Measurements from ENCODE around the gene KPTN. TPM values are rescaled to one million over a fixed set of nuclear protein-coding genes. Genes with fewer than 3 reads are reported as not detected.

The KPTN gene
- total and polyA plus RNA-seq, 2 of the 13 experiments (the other 11 are each of a cell fraction or from before 2014, with no cell fraction given): 9.1 to 13.3 TPM

GRCh38 chr19:47444388-47444821 is 39.6 kb downstream of the KPTN start (continued):
- no peak for TF ChIP-seq THAP8 (CRISPR knock-in tag; IDR thresholded peaks at IDR 0.05; ENCODE audit: borderline replicate concordance)
- 0 out of 2 replicates have a peak, but pooled peaks have one; percentile 46 for TF ChIP-seq ZNF792 (CRISPR knock-in tag; IDR thresholded peaks at IDR 0.05)
- TF ChIP-seq ZFYVE20 (CRISPR knock-in tag; IDR thresholded peaks at IDR 0.05; ENCODE audit: borderline replicate concordance, low read depth): no peak
- TF ChIP-seq MIER2 (CRISPR knock-in tag; IDR thresholded peaks at IDR 0.05): peak; percentile 95
- TF ChIP-seq ZNF790 (CRISPR knock-in tag; IDR thresholded peaks at IDR 0.05; ENCODE audit: borderline replicate concordance): peak; percentile 48; the same call in 1 of the 2 replicates
- TF ChIP-seq TSC22D2 (CRISPR knock-in tag; IDR thresholded peaks at IDR 0.05; ENCODE audit: borderline replicate concordance): 0 out of 2 replicates have a peak, but pooled peaks have one; percentile 70
- TF ChIP-seq ZNF563 (CRISPR knock-in tag; IDR thresholded peaks at IDR 0.05): peak; percentile 45; the same call in 1 of the 2 replicates
- no peak for TF ChIP-seq GMEB1 (CRISPR knock-in tag; IDR thresholded peaks at IDR 0.05; ENCODE audit: borderline replicate concordance)
- no peak for TF ChIP-seq RELA (CRISPR knock-in tag; IDR thresholded peaks at IDR 0.05)
- TF ChIP-seq MED1 (CRISPR knock-in tag; IDR thresholded peaks at IDR 0.05): no peak
- TF ChIP-seq KLF16 (CRISPR knock-in tag; IDR thresholded peaks at IDR 0.05): 0 out of 4 replicates have a peak, but pooled peaks of 1 of the 2 experiments have one; percentile 47
- TF ChIP-seq ZNF253 (CRISPR knock-in tag; IDR thresholded peaks at IDR 0.05; ENCODE audit: borderline replicate concordance): no peak
- no peak for TF ChIP-seq ZUFSP (CRISPR knock-in tag; IDR thresholded peaks at IDR 0.05; ENCODE audit: borderline replicate concordance)
- peak; percentile 58; the same call in 1 of the 2 replicates for TF ChIP-seq HES4 (CRISPR knock-in tag; IDR thresholded peaks at IDR 0.05; ENCODE audit: borderline replicate concordance)
- 0 out of 2 replicates have a peak, but pooled peaks have one; percentile 19 for TF ChIP-seq PATZ1 (CRISPR knock-in tag; IDR thresholded peaks at IDR 0.05)
- TF ChIP-seq MEIS2 (CRISPR knock-in tag; IDR thresholded peaks at IDR 0.05): peak; percentile 55; the same call in 1 of the 2 replicates
